C4-2B (cell line): ENCODE data around the gene SULT1C4.

ENCODE experiments used
- H3K27ac ChIP-seq: fragments of 450-650 bp; 2 replicates; pipeline ENCODE4 v1.5.1; 2017
- CTCF ChIP-seq: fragments of 450-650 bp; conservative IDR thresholded peaks from 2 replicates; pipeline ENCODE4 v1.5.1; 2017; ENCODE audit warnings: mild to moderate bottlenecking
- ZFX ChIP-seq: fragments of 450-650 bp; IDR thresholded peaks from 2 replicates; pipeline ENCODE4 v1.6.1; 2017

Gene SULT1C4

DNA sequence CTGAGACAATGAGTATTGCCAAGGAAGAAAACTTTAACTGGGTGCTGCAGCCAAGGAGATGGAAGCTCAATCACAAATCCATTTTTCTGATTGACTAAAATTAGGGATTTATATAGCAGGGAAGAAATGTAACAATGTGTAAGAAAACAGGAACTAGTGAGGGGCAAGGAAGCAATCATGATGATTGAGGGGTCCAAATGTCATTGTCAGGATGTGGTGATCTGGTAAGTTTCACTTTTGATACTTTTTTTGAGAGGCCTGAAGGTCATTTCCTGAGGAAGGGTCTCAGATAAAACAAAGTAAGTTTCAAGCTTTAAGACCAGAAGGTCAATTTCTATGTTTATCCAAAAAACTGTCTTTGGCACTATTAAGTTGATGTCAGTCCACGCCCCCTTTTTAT is 59.2 kb downstream of the SULT1C4 start:
- TF ChIP-seq ZFX (no peak), CTCF (no peak)
- H3K27ac ChIP-seq = no peak overlapping the region
